GM19023 (cell line): ENCODE measurements around the gene PRPF39.
A peak's percentile ranks its signal among the peaks of the same experiment; 100 is the strongest.

Experiments used
- ATAC-seq: cut with Tn5 transposase; IDR thresholded peaks from one replicate; pipeline ENCODE4 v1.9.1; 2021; ENCODE audit warnings: mild to moderate bottlenecking, moderate library complexity; ENCODE audit not compliant: unreplicated experiment

The PRPF39 gene, protein sequence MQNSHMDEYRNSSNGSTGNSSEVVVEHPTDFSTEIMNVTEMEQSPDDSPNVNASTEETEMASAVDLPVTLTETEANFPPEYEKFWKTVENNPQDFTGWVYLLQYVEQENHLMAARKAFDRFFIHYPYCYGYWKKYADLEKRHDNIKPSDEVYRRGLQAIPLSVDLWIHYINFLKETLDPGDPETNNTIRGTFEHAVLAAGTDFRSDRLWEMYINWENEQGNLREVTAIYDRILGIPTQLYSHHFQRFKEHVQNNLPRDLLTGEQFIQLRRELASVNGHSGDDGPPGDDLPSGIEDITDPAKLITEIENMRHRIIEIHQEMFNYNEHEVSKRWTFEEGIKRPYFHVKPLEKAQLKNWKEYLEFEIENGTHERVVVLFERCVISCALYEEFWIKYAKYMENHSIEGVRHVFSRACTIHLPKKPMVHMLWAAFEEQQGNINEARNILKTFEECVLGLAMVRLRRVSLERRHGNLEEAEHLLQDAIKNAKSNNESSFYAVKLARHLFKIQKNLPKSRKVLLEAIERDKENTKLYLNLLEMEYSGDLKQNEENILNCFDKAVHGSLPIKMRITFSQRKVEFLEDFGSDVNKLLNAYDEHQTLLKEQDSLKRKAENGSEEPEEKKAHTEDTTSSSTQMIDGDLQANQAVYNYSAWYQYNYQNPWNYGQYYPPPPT

DNA sequence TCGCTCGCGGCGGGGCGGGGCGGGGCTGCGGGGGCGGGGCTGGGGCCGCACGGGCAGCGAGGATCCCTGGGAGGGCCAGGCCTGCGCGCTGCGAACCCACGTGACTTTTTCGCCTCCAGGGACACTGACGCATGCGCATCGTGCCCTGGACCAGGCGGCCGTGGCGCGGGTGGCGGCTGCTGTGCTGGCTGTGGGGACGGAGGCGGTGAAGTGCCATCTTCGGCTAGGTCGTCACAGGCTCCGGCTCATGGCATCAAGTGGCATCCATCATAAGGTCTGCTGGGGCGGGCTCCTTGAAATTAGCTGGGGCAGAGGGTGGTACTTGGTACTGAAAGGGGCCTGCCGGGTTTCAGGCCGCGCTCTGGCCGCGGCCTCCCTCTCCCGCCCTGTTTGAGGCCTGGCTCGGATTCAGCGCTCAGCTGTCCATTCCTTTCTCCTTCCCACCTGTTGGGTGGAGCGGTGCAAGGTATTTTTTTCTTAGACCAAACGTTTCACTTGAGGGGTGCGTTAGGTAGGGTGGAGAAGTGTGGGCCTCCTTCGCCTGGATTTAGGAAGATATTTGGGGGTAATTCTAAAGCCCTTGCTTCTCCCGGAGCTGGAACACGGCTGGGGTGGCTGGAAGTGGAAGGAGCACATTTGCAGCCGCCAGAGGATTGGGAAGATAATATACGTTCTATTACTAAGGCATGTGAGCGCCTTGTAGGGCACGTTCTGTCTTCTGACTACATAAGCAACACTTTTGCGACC lies at the start of gene PRPF39:
Gene PRPF39 (plus strand): TSS at position 141 of the 747 bp plus-strand sequence. CDS start 11,124 bp downstream, outside the sequence.
- peak; percentile 93 for ATAC-seq

DNA sequence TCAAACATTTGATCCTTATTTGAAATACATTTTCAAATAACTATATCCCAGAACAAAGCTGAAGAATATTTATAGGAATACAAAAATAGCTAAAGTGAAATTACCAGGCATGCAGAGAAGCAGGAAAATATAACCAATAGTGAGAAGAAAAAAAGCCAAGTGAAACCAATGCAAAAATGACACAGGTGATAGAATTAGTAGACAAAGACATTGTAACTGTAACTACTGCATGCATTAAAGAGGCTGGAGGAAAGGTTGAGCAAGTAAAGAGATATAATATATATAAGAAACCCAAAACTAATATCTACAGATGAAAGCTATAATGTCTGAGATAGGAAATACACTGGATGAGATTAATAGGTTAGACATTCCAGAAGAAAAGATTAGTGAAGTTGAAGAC lies 49.2 kb upstream of the PRPF39 start:
- ATAC-seq = no peak

DNA sequence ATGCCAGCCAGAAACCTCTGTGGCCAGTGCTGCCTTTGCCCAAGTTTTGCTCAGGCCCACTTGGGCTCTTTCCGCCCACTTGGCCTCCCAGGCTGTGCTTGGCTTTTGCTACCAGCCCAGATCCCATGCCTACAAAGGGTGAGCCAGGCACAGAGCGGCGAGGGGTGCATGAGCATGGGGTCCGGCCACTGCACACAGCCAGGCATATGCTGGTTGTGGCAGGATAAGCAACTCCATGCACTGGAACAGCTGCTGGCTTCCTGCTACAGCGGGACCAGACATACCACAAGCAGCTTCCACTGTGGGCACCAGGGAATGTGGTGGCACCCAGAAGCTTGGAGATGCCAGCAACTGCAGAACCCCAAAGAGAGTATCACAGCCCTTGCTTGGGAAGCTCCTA lies 45.7 kb upstream of the PRPF39 start:
- no peak for ATAC-seq

DNA sequence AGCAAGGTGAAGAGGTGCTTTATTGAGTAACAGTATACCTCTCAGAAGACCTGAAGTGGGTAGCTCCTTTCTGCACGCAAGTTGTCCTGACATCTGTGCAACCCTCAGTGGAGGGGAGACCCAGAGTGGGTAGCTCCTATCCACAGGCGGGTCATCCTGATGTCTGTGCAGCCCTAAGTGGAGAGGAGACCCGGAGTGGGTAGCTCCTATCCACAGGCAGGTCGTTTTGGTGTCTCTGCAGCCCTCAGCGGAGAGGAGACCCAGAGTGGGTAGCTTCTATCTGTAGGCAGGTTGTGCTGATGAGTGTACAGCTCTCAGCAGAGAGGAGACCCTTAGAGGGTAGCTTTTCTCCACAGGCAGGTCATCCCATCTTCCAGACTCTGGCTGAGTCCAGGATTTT lies 45.1 kb upstream of the PRPF39 start:
- no peak for ATAC-seq

DNA sequence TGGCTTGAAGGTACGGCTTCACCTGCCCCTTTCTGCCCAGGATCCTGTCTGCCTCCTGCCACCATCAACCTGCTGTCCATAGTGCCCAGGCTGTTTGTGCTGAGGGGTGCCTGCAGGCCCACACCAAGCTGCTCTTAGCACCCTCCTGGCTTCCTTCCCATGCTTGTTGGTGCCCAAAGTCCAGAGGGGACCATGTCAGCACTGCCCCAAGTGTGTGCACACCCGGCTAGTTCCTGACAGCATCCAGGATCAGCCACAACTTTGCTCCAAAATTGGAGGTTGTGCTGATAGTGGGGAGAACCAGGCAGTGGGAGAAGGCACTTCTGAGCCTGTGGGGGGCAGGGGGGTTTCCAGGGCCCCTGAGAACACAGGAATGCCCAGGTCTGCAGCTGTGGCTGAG lies 44.5 kb upstream of the PRPF39 start:
- no peak for ATAC-seq

DNA sequence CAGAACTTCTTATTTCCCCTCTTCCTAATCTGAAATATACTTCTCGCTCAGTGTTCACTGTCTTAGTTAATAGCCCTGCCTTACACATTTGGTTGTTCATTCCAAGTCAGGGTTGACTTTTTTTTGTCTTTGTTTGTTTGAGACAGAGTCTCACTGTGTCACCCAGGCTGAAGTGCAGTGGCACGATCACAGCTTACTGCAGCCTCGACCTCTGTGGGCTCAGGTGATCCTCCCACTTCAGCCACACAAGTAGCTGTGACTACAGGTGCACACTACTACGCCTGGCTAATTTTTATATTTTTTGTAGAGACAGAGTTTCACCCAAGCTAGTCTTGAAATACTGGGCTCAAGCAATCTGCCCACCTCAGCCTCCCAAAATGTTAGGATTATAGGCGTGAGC lies 42.3 kb upstream of the PRPF39 start:
- ATAC-seq = no peak

DNA sequence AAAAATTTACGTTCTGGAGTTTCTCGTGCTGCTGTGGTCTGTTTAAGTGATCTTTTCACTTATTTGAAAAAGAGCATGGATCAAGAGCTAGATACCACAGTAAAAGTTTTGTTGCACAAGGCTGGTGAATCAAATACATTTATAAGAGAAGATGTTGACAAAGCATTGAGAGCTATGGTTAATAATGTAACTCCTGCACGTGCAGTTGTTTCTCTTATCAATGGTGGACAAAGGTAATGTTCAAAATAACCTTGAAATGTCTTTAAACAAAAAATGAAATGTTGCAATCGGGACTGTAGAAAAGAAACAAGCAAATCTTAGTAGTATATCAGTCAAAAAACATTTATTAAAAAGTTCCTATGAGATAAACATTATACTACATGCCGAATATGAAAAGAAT lies 39.3 kb upstream of the PRPF39 start:
- ATAC-seq = no peak

DNA sequence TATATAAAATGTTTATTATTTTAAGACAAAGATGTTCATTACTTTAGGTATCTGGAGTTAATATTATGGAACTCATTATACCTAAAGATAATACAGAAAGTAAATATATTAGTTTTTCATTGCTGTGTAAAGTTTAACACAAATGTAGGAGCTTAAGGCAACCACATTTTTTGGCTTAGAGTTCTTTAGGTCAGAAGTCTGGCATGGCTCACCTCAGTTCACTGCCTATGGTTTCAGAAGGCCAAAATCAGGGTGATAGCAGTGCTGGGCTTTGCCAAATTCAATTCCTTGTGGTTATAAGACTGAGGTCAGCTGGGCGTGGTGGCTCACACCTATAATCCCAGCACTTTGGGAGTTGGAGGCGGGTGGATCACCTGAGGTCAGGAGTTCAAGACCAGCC lies 35.5 kb upstream of the PRPF39 start:
- no peak for ATAC-seq

DNA sequence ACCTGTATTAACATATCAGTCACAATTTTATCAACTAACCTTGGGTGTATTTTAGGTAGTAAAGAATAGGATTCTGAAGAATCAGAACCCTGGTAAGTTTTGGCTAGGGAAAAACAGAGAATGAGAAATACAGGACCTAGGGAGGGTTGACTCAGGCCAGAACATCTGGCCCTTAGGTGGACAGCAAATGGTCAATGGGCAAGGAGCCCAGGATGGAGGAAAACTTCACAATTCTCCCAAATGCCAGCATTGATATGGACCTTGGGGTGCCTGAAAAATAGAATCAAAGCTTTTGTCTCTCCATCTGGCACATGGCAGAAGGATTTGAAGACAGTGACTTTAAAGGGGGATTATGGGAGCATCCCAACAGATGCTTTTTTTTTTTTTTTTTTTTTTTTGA lies 32.7 kb upstream of the PRPF39 start:
- no peak for ATAC-seq

DNA sequence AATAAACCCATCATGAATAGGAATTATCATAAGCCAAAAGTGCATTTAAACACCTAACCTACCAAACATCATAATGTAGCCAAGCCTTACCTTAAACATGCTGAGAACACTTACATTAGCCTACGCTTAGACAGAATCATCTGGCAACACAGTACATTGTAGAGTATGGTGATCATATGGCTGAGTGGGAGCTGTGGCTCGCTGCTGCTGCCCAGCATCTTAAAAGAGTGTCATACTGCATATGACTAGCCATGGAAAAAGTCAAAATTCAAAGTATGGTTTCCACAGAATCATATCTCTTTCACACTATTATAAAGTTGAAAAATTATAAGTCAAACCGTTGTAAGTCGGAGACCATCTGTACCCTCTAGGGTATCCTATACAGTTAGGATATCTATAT lies 32.0 kb upstream of the PRPF39 start:
- ATAC-seq = no peak

DNA sequence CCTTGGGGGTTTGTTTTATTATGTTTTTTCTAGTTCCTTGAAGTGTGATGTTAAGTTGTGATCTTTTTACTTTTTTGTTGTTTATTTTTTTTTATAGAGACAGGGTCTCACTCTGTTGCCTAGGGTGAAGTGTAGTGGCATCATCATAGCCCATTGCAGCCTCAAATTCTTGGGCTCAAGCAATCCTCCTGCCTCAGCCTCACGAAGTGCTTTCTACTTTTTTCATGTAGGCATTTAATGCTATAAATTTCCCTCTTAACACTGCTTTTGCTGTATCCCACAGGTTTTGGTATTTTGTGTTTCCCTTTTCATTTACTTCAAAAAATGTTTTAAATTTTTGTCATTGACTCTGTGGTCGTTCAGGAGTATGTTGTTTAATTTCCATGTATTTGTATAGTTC lies 26.6 kb upstream of the PRPF39 start:
- no peak for ATAC-seq

DNA sequence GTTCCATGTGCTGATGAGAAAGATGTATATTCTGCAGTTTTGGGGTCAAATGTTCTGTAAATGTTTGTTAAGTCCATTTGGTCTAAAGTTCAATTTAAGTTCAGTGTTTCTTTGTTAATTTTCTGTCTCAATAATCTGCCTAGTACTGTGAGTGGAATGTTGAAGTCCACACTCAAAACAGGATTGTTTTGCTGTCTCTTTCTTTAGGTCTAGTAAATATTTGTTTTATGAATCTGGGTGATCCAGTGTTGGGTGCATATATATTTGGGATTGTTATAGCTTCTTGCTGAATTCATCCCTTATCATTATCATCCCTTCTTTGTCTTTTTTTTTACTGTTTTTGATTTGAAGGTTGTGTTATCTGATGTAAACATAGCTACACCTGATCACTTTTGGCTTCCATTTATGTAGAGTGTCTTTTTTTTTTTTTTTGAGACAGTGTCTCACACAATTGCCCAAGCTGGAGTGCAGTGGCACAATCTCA lies 26.0 kb upstream of the PRPF39 start:
- no peak for ATAC-seq

DNA sequence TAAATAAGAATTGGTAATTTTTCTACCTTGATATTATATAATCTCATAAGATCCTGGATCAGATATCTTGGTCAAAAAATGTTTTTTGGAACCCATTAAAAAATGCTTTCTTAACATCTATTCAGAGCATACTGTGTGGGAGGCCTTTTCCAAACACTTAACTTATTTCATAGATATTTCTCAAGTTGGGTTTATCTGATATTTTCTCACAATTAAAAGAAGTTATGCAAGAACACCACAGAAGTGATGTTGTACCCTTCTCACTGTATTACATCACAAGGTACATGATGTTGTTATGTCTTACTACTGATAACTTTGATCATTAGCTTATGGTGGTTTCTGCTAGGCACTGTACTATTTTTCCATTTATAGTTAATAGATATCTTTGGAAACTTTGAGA lies 23.4 kb upstream of the PRPF39 start:
- no peak for ATAC-seq

DNA sequence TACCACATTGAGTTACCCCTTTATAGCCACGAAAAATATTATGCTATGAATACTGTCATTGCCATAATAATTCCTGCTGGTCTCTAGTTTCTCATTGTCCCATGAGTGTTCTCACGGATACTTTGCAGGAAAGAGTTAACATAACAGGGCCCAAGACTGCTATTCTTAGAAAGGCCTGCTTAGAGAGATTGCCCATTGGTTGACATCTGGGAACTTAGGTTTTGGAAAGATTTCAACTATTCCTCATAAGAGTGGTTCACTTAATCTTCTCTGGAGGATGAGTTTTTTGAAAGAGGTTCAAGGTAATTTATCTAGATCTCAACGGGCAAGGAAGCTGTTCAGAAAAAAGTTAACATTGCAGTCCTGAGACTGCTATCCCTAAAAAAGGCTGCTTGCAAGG lies 18.4 kb upstream of the PRPF39 start:
- no peak for ATAC-seq

DNA sequence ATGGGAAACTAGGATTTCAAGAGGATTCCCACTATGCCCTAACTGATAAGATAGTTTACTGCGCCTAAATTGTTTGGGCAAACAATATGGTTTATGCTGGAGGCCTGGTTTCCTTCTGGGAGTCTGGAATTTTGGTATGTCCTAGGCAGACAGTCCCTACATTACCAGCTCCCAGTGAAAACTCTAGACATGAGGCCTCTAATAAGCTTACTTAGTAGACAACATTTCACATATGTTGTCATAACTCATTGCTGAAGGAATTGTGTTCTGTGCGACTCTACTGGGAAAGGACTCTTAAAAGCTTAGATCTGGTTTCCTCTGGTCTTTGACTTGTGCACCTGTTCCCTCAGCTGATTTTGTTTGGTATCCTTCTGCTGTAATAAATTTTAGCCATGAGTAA lies 18.0 kb upstream of the PRPF39 start:
- no peak for ATAC-seq

DNA sequence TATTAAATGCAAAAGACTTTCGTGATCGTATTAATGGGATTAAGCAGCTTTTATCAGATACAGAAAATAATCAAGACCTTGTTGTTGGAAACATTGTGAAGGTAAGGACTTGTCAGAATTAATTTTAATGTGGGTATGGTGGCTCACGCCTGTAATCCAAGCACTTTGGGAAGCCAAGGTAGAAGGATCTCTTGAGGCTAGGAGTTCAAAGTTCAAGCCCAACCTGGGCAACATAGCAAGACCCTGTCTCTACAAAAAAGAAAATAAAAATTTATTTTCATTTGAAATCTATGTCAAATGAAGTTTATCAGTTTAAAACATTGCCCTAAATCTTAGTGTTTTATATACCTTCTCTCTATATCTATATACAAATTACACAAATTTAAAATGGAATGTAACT lies 17.2 kb upstream of the PRPF39 start:
- no peak for ATAC-seq

DNA sequence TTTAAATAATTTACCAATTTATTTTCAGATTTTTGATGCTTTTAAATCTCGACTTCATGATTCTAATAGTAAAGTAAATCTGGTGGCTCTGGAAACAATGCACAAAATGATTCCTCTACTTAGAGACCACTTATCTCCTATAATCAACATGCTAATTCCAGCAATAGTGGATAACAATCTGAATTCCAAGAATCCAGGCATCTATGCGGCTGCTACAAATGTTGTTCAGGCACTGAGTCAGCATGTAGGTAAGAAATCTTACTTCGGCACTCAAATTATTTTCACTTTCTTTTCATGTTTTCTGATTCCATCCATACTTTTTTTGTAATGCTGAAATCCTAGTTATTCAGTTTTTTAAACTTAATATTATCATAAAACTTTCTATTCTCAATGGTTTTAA lies 15.5 kb upstream of the PRPF39 start:
- ATAC-seq = no peak

DNA sequence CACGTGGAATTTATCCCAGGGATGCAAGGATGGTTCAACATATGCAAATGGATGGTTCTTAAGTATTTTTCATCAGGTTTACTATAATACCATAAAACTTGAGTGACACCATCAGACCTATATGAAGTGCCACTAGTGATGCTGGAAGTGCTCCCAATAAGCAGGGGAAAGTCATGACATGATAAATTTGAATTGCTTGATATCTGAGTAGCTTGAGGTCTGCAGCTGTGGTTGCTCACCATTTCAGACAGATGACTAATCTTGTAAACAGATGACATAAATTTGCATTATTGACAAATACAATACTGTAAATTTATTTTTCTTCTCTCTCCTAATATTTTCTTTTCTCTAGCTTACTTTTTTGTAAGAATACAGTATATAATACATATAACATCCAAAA lies 13.7 kb upstream of the PRPF39 start:
- no peak for ATAC-seq

DNA sequence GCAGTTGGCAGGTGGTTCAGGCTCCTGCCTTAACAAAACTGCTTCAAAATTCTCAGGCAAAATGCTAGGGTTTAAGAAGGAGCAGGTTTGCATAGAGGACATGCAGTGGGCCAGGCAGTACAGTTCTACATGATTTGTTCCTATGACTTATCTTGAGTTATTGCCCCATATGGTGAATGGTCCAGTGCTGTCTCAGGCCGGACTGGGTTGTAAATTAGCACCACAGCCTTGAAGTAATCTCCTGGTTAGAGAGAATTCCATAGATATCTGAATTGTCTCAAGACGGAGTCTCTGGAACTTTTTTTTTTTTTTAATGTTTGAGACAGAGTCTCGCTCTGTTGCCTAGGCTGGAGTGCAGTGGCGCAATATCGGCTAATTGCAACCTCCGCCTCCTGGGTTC lies 11.8 kb upstream of the PRPF39 start:
- no peak for ATAC-seq

DNA sequence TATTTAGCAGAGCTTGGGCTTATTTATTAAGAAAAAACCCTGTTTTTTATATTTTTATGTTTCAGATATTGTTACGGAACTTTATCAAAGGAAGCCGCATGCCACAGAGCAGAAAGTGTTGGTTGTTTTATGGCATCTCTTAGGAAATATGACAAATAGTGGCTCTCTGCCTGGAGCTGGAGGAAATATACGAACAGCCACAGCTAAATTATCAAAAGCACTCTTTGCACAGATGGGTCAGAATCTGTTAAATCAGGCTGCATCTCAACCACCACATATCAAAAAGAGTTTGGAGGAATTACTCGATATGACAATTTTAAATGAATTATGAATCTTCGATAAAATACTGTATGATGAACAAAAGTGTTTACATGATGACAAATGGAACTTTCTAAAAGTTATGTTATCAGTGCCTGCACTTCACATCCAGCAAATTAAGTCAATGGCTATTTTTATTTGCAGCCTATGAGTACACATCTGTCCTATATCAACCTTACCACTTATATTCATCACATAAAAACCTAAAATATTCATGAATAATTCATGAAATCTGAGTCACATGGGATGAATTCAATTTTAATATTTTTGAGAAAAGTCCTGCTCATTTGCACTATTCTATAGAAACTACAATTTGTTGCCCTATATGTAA lies 10.6 kb upstream of the PRPF39 start:
- no peak for ATAC-seq

DNA sequence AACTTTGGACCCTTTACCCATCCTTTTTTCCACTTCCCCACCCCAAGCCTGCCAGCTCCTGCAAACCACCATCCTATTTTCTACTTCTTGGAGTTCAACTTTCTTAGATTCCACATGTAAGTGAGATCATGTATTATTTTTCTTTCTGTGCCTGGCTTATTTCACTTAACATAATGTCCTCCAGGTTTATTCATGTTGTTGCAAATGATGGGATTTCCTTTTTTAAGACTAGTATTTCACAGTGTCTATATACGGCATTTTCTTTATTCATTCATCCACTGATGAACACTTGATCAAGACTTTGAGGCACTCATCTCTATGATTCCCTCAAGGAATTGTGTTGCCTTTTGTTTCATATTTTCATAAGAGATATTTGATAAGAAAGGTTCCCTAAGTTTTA lies 5.6 kb upstream of the PRPF39 start:
- no peak for ATAC-seq
